Liver (tissue), 9 donors: ENCODE measurements around the gene NBAS. TPM values are rescaled to one million over a fixed set of nuclear protein-coding genes. Genes with fewer than 3 reads are reported as not detected.

Experiments
- DNase-seq: peaks from one replicate; pipeline ENCODE4 v3.0.0-alpha.2; 2017; ENCODE audit warnings: low spot score
- H3K27ac ChIP-seq, 2 donors: one replicate each; pipeline ENCODE4 v1.7.0; 2013; ENCODE audit warnings: inconsistent platforms in 2 of 2, low read length in 2 of 2, control low read depth in 1 of 2, low read depth in 1 of 2, mild to moderate bottlenecking in 1 of 2
- H3K27me3 ChIP-seq, 4 donors: one replicate each; pipeline versions ENCODE4 v1.6.1 to v1.7.0; 2013; ENCODE audit warnings: low read length in 3 of 4, inconsistent platforms in 1 of 4, mild to moderate bottlenecking in 1 of 4, moderate library complexity in 1 of 4; ENCODE audit not compliant: control insufficient read depth in 4 of 4, insufficient read depth in 4 of 4
- H3K36me3 ChIP-seq, 4 donors: one replicate each; pipeline versions ENCODE4 v1.6.1 to v1.7.0; 2013; ENCODE audit warnings: low read length in 3 of 4, mild to moderate bottlenecking in 3 of 4, low read depth in 1 of 4, moderate library complexity in 1 of 4; ENCODE audit not compliant: control insufficient read depth in 4 of 4, insufficient read depth in 3 of 4
- H3K4me1 ChIP-seq, 4 donors: one replicate each; pipeline versions ENCODE4 v1.6.1 to v1.7.0; 2013; ENCODE audit warnings: low read length in 3 of 4, mild to moderate bottlenecking in 3 of 4, moderate library complexity in 1 of 4; ENCODE audit not compliant: control insufficient read depth in 4 of 4, insufficient read depth in 4 of 4
- H3K4me3 ChIP-seq, 3 donors: one replicate each; pipeline versions ENCODE4 v1.6.1 to v1.7.0; 2013; ENCODE audit warnings: low read length in 3 of 3, control low read depth in 1 of 3, low read depth in 1 of 3, mild to moderate bottlenecking in 1 of 3
- H3K9ac ChIP-seq, 2 donors: one replicate each; pipeline ENCODE4 v1.7.0; 2013; ENCODE audit warnings: low read length in 2 of 2, mild to moderate bottlenecking in 2 of 2, moderate library complexity in 2 of 2, control low read depth in 1 of 2, low read depth in 1 of 2
- H3K9me3 ChIP-seq, 4 donors: one replicate each; pipeline versions ENCODE4 v1.6.1 to v1.7.0; 2013; ENCODE audit warnings: low read length in 3 of 4; ENCODE audit not compliant: control insufficient read depth in 4 of 4
- EGR1 ChIP-seq, 2 donors: IDR thresholded peaks; 2 replicates each; pipeline ENCODE4 v1.6.1; 2016 to 2018; ENCODE audit warnings: antibody characterized with exemption in 2 of 2, low read depth in 2 of 2
- FOXA1 ChIP-seq: IDR thresholded peaks from 2 replicates; pipeline ENCODE4 v1.6.1; 2016; ENCODE audit warnings: antibody characterized with exemption
- FOXA2 ChIP-seq: IDR thresholded peaks from 2 replicates; pipeline ENCODE4 v1.6.1; 2016; ENCODE audit warnings: antibody characterized with exemption
- GABPA ChIP-seq, 2 donors: IDR thresholded peaks in 1 of 2; conservative IDR thresholded peaks in 1 of 2; 2 replicates each; pipeline ENCODE4 v1.6.1; 2016; ENCODE audit warnings: antibody characterized with exemption in 2 of 2, mild to moderate bottlenecking in 1 of 2, moderate library complexity in 1 of 2
- HNF4A ChIP-seq, 2 donors: conservative IDR thresholded peaks; 2 replicates each; pipeline ENCODE4 v1.6.1; 2016; ENCODE audit warnings: antibody characterized with exemption in 2 of 2, mild to moderate bottlenecking in 2 of 2
- HNF4G ChIP-seq: IDR thresholded peaks from 2 replicates; pipeline ENCODE4 v1.6.1; 2016; ENCODE audit warnings: antibody characterized with exemption
- JUND ChIP-seq, 2 donors: IDR thresholded peaks; 2 replicates each; pipeline ENCODE4 v1.6.1; 2016; ENCODE audit warnings: antibody characterized with exemption in 2 of 2
- NR2F2 ChIP-seq: IDR thresholded peaks from 2 replicates; pipeline ENCODE4 v1.6.1; 2016; ENCODE audit warnings: antibody characterized with exemption
- RAD21 ChIP-seq, 2 donors: IDR thresholded peaks; 2 replicates each; pipeline ENCODE4 v1.6.1; 2016; ENCODE audit warnings: antibody characterized with exemption in 2 of 2, mild to moderate bottlenecking in 2 of 2
- REST ChIP-seq: IDR thresholded peaks from 2 replicates; pipeline ENCODE4 v1.6.1; 2016; ENCODE audit warnings: antibody characterized with exemption, mild to moderate bottlenecking
- RXRA ChIP-seq, 2 donors: IDR thresholded peaks; 2 replicates each; pipeline ENCODE4 v1.6.1; 2017 to 2018; ENCODE audit warnings: antibody characterized with exemption in 2 of 2, mild to moderate bottlenecking in 1 of 2
- SP1 ChIP-seq: IDR thresholded peaks from 2 replicates; pipeline ENCODE4 v1.6.1; 2018; ENCODE audit warnings: antibody characterized with exemption, mild to moderate bottlenecking
- TAF1 ChIP-seq: conservative IDR thresholded peaks from 2 replicates; pipeline ENCODE4 v1.6.1; 2016; ENCODE audit warnings: antibody characterized with exemption, mild to moderate bottlenecking
- YY1 ChIP-seq: IDR thresholded peaks from 2 replicates; pipeline ENCODE4 v1.6.1; 2016; ENCODE audit warnings: antibody characterized with exemption, mild to moderate bottlenecking
- ZBTB33 ChIP-seq: IDR thresholded peaks from 2 replicates; pipeline ENCODE4 v1.6.1; 2016; ENCODE audit warnings: antibody characterized with exemption
- WGBS: extraction: QIAGEN DNeasy Blood & Tissue Kit; methylation state at CpG from one replicate; pipeline ENCODE4 v1.1.7; 2013; 5-methylcytosine and 5-hydroxymethylcytosine counted together
- polyA plus RNA-seq, 2 donors: library from polyadenylated mRNA; stranded (reverse) in 1 of 2; unstranded in 1 of 2; fragments of 200-250 nt in 1 of 2; fragments of >200 nt in 1 of 2; fragmentation: Nextera tagmentation in 1 of 2; extraction: Ambion mirVana in 1 of 2; gene quantifications; one replicate each; pipeline versions ENCODE4 v1.2.1 to v1.2.3, GENCODE V29; 2013 to 2015
- total RNA-seq, 2 donors: library from RNA; depleted of rRNA; stranded (reverse); fragments of >200 nt; gene quantifications; one replicate each; pipeline ENCODE4 v1.2.3, GENCODE V29; 2014
- TF ChIP-seq, protein P1 (sequence below): IDR thresholded peaks from 2 replicates; pipeline ENCODE4 v1.6.1; 2016; ENCODE audit warnings: antibody characterized with exemption
- TF ChIP-seq, protein P2 (sequence below): IDR thresholded peaks from 2 replicates; pipeline ENCODE4 v1.6.1; 2016; ENCODE audit warnings: antibody characterized with exemption
- TF ChIP-seq, protein P3 (sequence below): fragments of 150-350 bp; IDR thresholded peaks from 2 replicates; pipeline ENCODE4 v1.5.1; 2017; ENCODE audit warnings: improper control_type of control experiment, low read depth, low read length; ENCODE audit not compliant: missing input control
- donor health status: healthy.
- donor health status: healthy.
- donor health status: healthy.
- donor health status: healthy.
- donor health status: healthy.

NBAS gene
- total and polyA plus RNA-seq, 4 donors: 10.5 to 40.0 (median 18.9) TPM

DNA sequence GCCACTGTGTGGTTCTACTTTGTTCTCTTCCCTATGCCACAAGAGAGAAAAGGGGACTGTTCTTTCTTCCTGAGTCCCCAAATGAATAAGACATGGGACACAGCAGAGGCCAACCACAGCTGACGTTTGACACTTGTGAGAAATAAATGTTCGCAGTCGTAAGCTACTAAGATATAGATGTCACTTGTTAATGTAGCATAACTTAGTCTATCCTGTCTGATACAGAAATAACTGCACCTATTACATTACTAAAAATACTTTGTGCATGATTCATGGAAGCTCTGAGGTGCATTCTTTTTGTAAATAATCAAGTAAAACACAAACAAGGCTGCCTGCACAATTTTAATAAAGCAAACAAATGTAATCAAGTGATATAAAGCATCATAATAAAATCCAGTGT, 148.8 kb downstream of the NBAS start:
- Histone ChIP-seq H3K27me3 (no peaks in the 10 kb centered on the region), H3K27ac (no peak overlapping the region), H3K9me3 (no peaks in the 10 kb centered on the region), H3K36me3 (peaks cover 0 to 11% (median 5%) of the 10 kb centered on the region in 4 donors), H3K4me1 (no peaks in the 10 kb centered on the region), H3K9ac (no peak overlapping the region), H3K4me3 (no peak overlapping the region)
- DNase-seq: no peak
- TF ChIP-seq RXRA (IDR thresholded peaks at IDR 0.05) (no peak), SP1 (no peak), HNF4A (conservative IDR thresholded peaks at IDR 0.05) (no peak), TAF1 (no peak), ZBTB33 (no peak), REST (no peak), HNF4G (no peak), EGR1 (IDR thresholded peaks at IDR 0.05; ENCODE audit: low read depth in 2 of 2) (no peak), NR2F2 (no peak), GABPA (IDR thresholded peaks at IDR 0.05 in 1 of 2, conservative IDR thresholded peaks at IDR 0.05 in 1 of 2) (no peak)
- TF ChIP-seq, protein P1, sequence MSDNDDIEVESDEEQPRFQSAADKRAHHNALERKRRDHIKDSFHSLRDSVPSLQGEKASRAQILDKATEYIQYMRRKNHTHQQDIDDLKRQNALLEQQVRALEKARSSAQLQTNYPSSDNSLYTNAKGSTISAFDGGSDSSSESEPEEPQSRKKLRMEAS: no peak
- TF ChIP-seq, protein P2, sequence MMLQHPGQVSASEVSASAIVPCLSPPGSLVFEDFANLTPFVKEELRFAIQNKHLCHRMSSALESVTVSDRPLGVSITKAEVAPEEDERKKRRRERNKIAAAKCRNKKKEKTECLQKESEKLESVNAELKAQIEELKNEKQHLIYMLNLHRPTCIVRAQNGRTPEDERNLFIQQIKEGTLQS: no peak
- WGBS: 97% methylated on average over 3 of the region's 3 CpGs

DNA sequence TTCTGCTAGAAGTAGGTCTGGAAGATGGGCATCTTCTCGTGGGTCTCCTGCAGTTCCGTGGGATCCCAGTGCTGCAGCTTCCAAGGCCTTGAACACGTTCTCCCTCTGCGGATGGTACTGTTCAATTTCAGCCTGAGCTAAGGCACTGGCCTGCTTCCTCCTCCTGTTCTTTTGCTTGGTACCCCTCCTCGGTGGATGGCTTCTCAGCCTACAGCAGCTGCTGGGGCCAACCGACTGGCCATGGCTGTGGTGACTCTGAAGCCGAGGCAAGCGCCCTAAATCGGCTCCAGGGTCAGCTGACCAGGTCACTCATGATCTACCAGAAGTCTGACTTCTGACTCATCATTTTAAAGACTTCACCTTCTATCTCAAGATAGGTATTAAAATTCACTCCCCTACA, 150.2 kb downstream of the NBAS start:
- 97% methylated on average over 9 of the region's 9 CpGs for WGBS
- peaks cover 0 to 11% (median 5%) of the 10 kb centered on the region in 4 donors for H3K36me3 ChIP-seq

More for the DNA sequence above, 150.2 kb downstream of the NBAS start:
- no peak overlapping the region for H3K27ac ChIP-seq
- no peaks in the 10 kb centered on the region for H3K4me1 ChIP-seq
- H3K27me3 ChIP-seq: no peaks in the 10 kb centered on the region
- H3K9ac ChIP-seq: no peak overlapping the region
- TF ChIP-seq RAD21 (IDR thresholded peaks at IDR 0.05): no peak
- no peak for TF ChIP-seq RXRA (IDR thresholded peaks at IDR 0.05)
- no peak for TF ChIP-seq SP1
- TF ChIP-seq REST: no peak
- TF ChIP-seq NR2F2: no peak
- TF ChIP-seq GABPA (IDR thresholded peaks at IDR 0.05 in 1 of 2, conservative IDR thresholded peaks at IDR 0.05 in 1 of 2): no peak
- TF ChIP-seq HNF4G: no peak
- TF ChIP-seq JUND (IDR thresholded peaks at IDR 0.05): no peak
- no peak for TF ChIP-seq FOXA1
- no peak for TF ChIP-seq YY1
- TF ChIP-seq, protein P3, sequence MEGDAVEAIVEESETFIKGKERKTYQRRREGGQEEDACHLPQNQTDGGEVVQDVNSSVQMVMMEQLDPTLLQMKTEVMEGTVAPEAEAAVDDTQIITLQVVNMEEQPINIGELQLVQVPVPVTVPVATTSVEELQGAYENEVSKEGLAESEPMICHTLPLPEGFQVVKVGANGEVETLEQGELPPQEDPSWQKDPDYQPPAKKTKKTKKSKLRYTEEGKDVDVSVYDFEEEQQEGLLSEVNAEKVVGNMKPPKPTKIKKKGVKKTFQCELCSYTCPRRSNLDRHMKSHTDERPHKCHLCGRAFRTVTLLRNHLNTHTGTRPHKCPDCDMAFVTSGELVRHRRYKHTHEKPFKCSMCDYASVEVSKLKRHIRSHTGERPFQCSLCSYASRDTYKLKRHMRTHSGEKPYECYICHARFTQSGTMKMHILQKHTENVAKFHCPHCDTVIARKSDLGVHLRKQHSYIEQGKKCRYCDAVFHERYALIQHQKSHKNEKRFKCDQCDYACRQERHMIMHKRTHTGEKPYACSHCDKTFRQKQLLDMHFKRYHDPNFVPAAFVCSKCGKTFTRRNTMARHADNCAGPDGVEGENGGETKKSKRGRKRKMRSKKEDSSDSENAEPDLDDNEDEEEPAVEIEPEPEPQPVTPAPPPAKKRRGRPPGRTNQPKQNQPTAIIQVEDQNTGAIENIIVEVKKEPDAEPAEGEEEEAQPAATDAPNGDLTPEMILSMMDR: no peak
- TF ChIP-seq TAF1: no peak
- no peak for TF ChIP-seq HNF4A (conservative IDR thresholded peaks at IDR 0.05)
- TF ChIP-seq FOXA2: no peak
- no peaks in the 10 kb centered on the region for H3K9me3 ChIP-seq
- no peak overlapping the region for H3K4me3 ChIP-seq
- no peak for DNase-seq
